DMS 273 (cell line): Measurements from ENCODE around the gene MTHFSD.
A peak's percentile ranks its signal among the peaks of the same experiment; 100 is the strongest.

ENCODE experiments used
- DNase-seq: peaks from one replicate; lab custom pipeline; 2025; ENCODE audit not compliant: unreplicated experiment; lab: John Stamatoyannopoulos, UW

The MTHFSD gene

GRCh38 chr16:86503830-86504229 is 51.2 kb downstream of the MTHFSD start:
- no peak for DNase-seq

DNA sequence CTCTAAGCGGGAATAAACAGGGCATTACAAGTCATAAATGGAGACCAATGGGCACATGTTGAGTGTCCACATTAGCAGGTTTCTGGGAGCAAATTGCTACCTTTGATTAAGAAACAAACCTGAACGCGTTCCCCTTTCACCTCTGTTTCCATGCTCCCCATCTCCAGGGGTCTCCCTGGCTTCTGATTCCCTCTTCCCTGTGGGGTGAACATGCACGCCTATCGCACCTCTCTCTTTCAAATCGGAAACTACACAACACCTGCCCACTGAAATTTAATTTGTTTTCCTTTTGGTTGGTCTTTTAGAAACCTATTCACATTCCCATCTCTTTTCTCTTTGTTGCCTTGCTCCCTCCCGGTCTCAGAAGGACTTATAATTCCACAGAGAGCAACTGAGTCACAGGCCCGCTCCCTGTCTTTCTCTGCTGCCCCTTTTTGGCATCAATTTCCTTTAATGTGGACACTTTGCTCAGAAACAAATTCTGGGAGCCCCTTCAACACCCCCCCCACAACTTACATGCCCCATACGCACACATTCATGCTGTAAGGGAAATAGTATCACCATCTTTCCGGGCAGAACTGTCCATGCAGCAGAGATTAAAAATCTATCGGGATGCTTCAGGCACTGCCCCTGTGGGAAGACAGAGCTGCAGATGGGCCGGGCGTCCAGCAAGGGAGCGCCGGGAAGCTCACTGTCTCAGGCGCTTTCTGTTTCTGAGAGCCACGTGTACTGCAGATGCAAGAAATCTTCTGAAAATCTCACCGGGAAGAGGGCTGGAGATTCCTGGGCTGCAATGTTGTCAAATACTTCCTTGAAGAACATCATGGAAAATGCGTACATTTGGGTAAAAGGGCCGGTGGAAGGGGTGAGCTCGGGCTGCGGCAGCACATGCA is 51.9 kb downstream of the MTHFSD start:
- DNase-seq, result no peak

DNA sequence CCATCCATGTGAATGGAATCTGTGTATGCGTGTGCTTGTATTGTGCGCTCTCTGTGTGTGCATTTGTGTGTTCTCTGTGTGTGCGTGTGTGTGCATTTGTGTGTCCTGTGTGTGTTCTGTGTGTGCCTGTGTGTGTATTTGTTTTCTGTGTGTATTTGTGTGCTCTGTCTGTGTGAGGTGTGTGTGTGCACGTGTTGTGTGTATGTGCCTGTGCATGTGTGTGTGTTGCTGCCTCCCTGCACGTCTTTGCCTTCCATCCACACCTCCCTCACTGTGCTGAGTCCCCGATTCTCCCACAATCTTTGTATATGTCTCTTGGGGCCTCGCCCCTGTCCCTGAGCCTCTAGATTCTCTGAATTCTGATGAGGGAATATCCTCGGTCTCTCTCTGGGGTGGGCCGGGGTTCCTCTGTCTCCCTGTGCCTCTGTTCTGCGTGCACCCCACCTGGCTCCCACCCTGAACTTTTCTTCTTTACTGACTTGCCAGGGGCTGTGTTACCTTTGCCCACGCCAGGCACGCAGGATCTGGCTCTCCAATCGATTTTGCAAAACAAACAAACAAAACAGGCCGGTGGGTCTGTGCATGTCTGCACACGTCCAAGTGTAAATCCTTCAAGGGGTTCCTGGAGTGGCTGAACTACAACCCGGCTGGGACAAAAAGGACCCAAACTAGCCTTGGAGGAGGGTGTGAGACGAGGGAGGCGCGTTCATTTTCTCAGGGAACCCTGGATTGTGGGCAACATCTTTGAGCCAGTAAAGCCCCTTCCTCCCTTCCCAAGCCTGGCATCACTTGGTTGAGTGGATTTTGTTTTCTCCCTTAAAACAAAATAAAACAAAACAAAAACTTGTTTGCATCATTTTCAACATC is 52.8 kb downstream of the MTHFSD start:
- no peak for DNase-seq

DNA sequence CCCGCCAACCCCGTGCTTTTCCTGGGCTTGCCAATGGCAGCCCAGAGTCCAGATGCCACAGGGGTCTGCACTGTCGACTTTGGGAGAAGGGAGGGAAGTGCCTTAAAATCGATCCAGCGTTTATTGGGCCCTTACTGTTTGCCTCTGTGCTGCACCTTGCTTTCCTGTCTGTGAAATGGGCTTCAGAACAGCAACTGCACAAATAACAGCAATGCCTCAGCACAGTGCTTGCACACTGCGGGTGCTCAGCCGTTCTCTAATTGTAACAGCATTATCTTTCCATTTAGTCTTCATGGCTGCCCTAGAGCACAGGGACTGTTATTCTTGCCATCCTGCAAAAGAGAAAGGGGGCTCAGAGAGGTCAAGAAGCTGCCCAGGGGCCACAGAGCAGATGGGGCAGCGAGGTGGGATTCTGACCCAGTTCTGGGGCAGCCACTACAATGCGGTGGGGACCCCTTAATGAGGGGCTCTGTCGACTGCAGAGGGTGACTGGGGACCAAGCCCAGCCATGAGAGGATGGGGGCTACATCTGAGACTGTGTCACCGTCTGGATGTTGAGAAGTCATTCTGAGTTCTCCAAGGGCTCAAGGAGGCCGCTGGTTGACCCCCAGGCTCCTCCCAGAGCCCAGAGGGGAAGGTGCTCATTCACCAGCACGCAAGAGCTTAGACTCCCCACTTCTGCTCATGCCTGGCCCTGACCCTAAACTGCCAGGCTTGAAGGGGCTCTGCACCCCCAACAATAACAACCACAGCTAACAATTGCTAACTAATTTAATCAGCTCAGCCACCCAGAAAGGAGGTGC is 54.1 kb downstream of the MTHFSD start:
- no peak for DNase-seq

DNA sequence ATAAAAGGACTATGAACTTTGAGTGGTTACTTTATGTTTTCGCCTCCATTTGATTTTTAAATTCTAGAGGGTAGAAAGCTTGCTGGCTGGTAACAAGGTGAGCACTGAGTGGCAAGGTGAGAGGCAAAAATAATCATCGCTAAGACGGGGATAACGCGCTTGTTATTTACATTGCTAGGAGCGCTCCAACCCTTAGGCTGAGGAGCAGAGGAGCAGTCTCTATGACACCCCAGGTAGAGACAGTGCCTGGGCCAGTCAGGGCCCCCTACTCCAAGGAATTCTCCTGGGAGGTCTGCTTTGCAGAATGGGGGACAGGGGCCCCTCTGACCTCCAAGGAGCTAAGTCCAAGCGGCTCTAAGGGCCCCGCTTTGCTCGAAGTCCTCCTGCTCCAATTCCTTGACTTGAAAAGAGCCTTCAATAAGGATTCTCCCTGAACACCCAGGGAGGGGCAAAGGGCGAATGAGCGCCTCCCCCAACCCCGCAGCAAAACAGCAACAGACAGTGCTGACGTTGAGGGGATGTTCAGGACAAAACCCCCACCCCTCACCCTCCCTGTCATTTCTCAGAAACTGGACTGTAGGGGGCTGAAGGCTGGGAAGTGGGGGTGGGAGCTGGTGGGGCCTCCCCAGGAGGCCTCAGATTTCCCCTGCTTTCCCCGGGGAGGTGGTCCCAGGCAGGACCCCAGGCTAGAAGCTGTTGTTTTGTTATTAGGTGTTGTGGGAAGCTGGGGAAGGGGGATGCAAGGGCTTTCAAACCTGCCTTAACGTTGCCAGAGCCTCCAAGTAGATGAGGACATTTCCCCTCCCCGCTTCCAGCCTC is 54.9 kb downstream of the MTHFSD start:
- DNase-seq, result no peak

GRCh38 chr16:86499440-86499786 is 55.6 kb downstream of the MTHFSD start:
- DNase-seq, result no peak

- DNase-seq, result no peak
These were observed 56.2 kb downstream of the MTHFSD start for GRCh38 chr16:86498671-86499439.

DNA sequence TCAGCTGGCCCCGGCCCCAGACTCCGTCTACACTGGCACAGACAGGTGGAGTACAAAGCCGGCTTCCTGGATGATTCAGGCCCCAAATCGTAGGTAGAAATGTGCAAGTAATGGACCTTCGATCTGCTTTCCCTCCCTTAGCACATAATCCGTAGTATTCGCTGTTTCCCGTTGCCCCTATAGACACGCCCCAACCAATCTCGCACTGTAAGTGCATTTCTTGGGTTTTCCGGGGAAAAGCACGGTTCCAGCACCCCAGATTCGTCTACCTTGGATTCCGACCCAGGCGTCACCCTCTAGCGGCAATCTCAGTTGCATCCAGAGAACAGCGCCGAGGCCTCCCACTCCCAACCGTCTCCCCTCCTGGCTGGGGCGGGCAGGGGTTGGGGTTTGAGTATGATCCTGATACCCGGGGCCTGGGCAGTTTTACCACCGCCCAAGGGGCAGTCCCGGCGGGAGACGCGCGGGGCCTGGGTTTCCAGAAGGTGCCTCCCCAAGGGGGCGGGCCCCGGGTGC is 56.8 kb downstream of the MTHFSD start:
- peak; percentile 20 for DNase-seq

DNA sequence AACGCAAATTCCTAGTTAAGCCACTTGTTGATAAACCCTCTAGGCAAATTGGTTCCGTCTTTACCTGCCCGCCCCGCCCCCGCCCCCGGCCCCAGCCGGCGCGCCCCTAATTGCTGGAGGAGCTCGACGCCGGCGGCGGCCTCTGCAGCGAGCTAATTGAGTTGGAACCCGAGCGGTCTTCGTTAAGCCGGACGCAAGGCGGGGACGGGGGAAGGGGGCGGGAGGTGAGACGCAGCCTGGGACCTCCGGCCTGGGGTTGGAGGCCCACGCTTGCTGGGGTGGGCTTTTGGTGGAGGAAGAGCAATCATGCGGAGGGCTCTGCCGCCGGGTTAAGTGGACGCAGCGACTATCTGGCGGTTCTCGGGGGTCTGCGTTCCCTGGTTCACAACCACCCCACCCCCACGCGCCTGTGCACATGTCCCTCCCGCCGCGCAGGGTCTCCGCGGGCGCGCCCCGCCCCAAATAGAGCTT is 57.4 kb downstream of the MTHFSD start:
- DNase-seq, result no peak

- no peak for DNase-seq
These were observed 58.0 kb downstream of the MTHFSD start for GRCh38 chr16:86496929-86497461.

GRCh38 chr16:86496262-86496928 is 58.6 kb downstream of the MTHFSD start:
- no peak for DNase-seq

GRCh38 chr16:86495756-86496261 is 59.2 kb downstream of the MTHFSD start:
- no peak for DNase-seq

- no peak for DNase-seq
These were observed 59.7 kb downstream of the MTHFSD start for GRCh38 chr16:86495357-86495701.

DNA sequence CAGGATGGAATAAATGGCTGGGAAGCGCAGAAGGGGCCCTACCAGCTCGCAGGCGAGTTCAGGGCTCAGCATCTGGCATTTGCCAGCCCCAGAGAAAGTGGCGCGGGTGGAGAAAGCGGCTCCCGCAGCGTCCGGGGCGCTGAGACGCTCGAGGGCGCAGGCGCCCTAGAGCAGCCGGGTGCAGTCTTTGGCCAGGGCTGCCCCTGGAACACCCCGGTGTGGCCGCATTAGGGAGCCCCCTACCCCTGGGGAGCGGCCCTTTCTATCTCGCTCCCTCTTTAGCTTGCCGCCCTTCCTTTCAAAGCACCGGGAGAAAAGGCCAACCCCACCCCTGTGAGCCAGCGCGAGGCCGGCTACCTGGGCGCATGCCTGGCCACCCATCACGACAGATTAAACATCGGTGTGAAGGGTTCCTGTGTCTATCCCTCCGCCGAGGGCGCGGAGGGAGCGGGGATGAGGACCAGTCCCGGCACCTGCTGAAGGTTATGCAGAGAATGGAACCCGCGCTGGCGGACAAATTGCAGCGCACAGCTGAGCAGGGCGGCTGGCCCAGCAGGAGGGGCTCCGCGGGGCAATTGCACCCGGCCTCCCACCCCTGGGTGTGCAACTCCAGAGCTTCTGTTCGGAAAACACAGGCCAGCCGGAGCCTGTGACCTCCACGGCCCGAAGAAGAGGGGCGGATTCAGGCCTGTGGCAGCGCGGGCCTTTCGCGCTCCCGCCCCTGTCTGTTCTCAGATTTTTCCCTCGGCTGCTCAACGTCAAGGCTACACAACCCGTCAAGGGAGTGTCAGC is 60.3 kb downstream of the MTHFSD start:
- DNase-seq, result no peak

- DNase-seq, result no peak
These were observed 60.9 kb downstream of the MTHFSD start for GRCh38 chr16:86494039-86494564.

GRCh38 chr16:86492961-86493629 is 61.9 kb downstream of the MTHFSD start:
- DNase-seq, result no peak
